T-cell (primary cell): ENCODE results near the gene CCNY. TPM values are rescaled to one million over a fixed set of nuclear protein-coding genes. Genes with fewer than 3 reads are reported as not detected.
"Not testable (repeated sequence)": the region's sequence is repeated elsewhere in the genome, so short reads cannot be mapped to it uniquely, and the experiment has no call there.

Source experiments
- ATAC-seq, 4 experiments: fragments of 200-7000 bp in 3 of 4; fragments of 150-1000 bp in 1 of 4; cut with Tn5 transposase; replicated peaks in 1 of 4; 1 replicate in 3 of 4; 2 replicates in 1 of 4; pipeline ENCODE4 v1.10.0; 2021; ENCODE audit warnings: moderate library complexity in 3 of 4, mild to moderate bottlenecking in 2 of 4, moderate number of reproducible peaks in 1 of 4
- CTCF ChIA-PET, 2 donors: fragments of 300-600 bp; sonication (Branson Sonifier 250); formaldehyde crosslinking; loops; one replicate each; lab custom pipeline; 2022; ENCODE audit warnings: antibody characterized with exemption in 2 of 2; lab: Charles Lee
- POLR2A ChIA-PET, 2 donors: fragments of 300-600 bp; sonication (Branson Sonifier 250); formaldehyde crosslinking; loops; one replicate each; lab custom pipeline; 2022; ENCODE audit warnings: antibody characterized with exemption in 2 of 2; lab: Charles Lee
- DNase-seq, 35 experiments: peaks; one replicate each; pipeline versions ENCODE4 v3.0.0 to v3.0.0-alpha.2; 2013 to 2023
- H3K27ac ChIP-seq: one replicate; pipeline ENCODE4 v1.5.1; 2013; ENCODE audit warnings: low read length
- H3K27me3 ChIP-seq, 2 experiments: replicated peaks in 1 of 2; 1 replicate in 1 of 2; 2 replicates in 1 of 2; pipeline versions ENCODE4 v1.6.1 to v1.7.0; 2013; ENCODE audit warnings: low read length in 1 of 2, mixed read lengths in 1 of 2; ENCODE audit not compliant: control insufficient read depth in 2 of 2, insufficient read depth in 2 of 2; ENCODE audit errors: extremely low read depth in 1 of 2
- H3K36me3 ChIP-seq, 2 donors: 1 replicate in 1 of 2; 2 replicates in 1 of 2; pipeline versions ENCODE4 v1.6.1 to v1.7.0; 2013; ENCODE audit warnings: low read length in 1 of 2; ENCODE audit not compliant: control insufficient read depth in 2 of 2, insufficient read depth in 1 of 2; ENCODE audit errors: extremely low read depth in 1 of 2
- H3K4me1 ChIP-seq, 2 experiments: 1 replicate in 1 of 2; 2 replicates in 1 of 2; pipeline versions ENCODE4 v1.6.1 to v1.7.0; 2013; ENCODE audit warnings: low read length in 2 of 2, mixed read lengths in 1 of 2; ENCODE audit not compliant: insufficient read depth in 2 of 2, control insufficient read depth in 1 of 2; ENCODE audit errors: extremely low read depth in 1 of 2
- H3K4me3 ChIP-seq, 2 donors: 1 replicate in 1 of 2; 2 replicates in 1 of 2; pipeline versions ENCODE4 v1.5.1 to v1.7.0; 2013; ENCODE audit warnings: mild to moderate bottlenecking in 2 of 2, low read length in 1 of 2, moderate library complexity in 1 of 2; ENCODE audit not compliant: control insufficient read depth in 1 of 2; ENCODE audit errors: extremely low read depth in 1 of 2
- H3K9me3 ChIP-seq: 2 replicates; pipeline ENCODE4 v1.7.0; 2013
- H3K27ac Mint-ChIP-seq, 2 donors: one replicate each; pipeline ENCODE4 v1.8.0; 2020 to 2021; ENCODE audit warnings: mild to moderate bottlenecking in 2 of 2, mixed read lengths in 2 of 2
- H3K27me3 Mint-ChIP-seq, 2 donors: one replicate each; pipeline ENCODE4 v1.8.0; 2021 to 2022; ENCODE audit warnings: mixed read lengths in 2 of 2
- H3K36me3 Mint-ChIP-seq: one replicate; pipeline ENCODE4 v1.8.0; 2021; ENCODE audit warnings: mixed read lengths
- H3K4me1 Mint-ChIP-seq, 3 donors: one replicate each; pipeline ENCODE4 v1.8.0; 2020 to 2022; ENCODE audit warnings: mixed read lengths in 3 of 3, mild to moderate bottlenecking in 1 of 3
- H3K4me3 Mint-ChIP-seq, 3 donors: one replicate each; pipeline ENCODE4 v1.8.0; 2020 to 2022; ENCODE audit warnings: mild to moderate bottlenecking in 3 of 3, mixed read lengths in 3 of 3, moderate library complexity in 3 of 3
- H3K9me3 Mint-ChIP-seq, 3 donors: one replicate each; pipeline ENCODE4 v1.8.0; 2020 to 2022; ENCODE audit warnings: mixed read lengths in 3 of 3
- WGBS: methylation state at CpG from one replicate; pipeline ENCODE4 v1.1.5; 2013; ENCODE audit warnings: missing lambda C conversion rate; ENCODE audit not compliant: insufficient coverage; 5-methylcytosine and 5-hydroxymethylcytosine counted together
- total RNA-seq, 35 experiments: library from RNA in 6 of 35; stranded (reverse) in 6 of 35; fragments of 120-200 nt in 1 of 35; gene quantifications; one replicate each; pipeline versions ENCODE4 v1.2.1 to v1.2.4 and lab custom pipeline; 2013 to 2026

The CCNY gene
- total RNA-seq, 5 donors from 2014 or later (not counting 1 experiment from before 2014, with no cell fraction given) = 62.5 to 75.2 (median 62.8) TPM

DNA sequence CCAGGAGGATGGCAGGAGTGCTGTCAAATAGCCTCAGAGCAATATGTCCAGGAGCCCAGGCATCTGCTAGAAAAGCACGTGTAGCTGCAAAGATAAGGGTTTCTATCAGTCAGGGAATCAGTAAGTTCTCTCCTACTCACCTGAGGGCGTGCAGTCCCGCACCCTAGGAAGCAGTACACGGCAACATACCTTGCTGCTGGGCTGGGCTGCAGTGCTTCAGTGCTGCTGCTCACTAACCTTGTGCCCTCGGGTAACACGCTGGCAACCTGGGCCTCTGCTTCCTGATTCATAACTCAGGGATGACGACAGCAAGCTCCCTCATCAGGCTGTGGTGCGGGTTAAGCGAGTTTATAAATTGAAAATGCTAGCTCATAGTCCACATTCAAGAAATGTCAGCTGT lies 29.5 kb upstream of the CCNY start:
- Mint-ChIP-seq H3K27me3 (peaks cover 24 to 43% of the 10 kb centered on the region in 2 donors), H3K36me3 (no peaks in the 10 kb centered on the region), H3K27ac (no peak overlapping the region), H3K9me3 (no peaks in the 10 kb centered on the region), H3K4me3 (no peak overlapping the region), H3K4me1 (no peaks in the 10 kb centered on the region)
- H3K27ac ChIP-seq = no peak overlapping the region
- 46% methylated on average over 7 of the region's 9 CpGs for WGBS
- POLR2A ChIA-PET = no interaction called here
- DNase-seq = no peak
- no peak overlapping the region for H3K4me3 ChIP-seq
- no peaks in the 10 kb centered on the region for H3K4me1 ChIP-seq
- H3K27me3 ChIP-seq = peaks cover 0 to 27% of the 10 kb centered on the region in 2 experiments
- CTCF ChIA-PET = no interaction called here
- no peaks in the 10 kb centered on the region for H3K9me3 ChIP-seq
- no peaks in the 10 kb centered on the region for H3K36me3 ChIP-seq
- no peak for ATAC-seq

- no peak overlapping the region for H3K27ac Mint-ChIP-seq
- H3K27me3 Mint-ChIP-seq = peaks cover 24 to 43% of the 10 kb centered on the region in 2 donors
- Histone ChIP-seq H3K4me3 (no peak overlapping the region), H3K27ac (no peak overlapping the region), H3K27me3 (peaks cover 0 to 27% of the 10 kb centered on the region in 2 experiments), H3K9me3 (no peaks in the 10 kb centered on the region), H3K4me1 (no peaks in the 10 kb centered on the region), H3K36me3 (no peaks in the 10 kb centered on the region)
- H3K4me3 Mint-ChIP-seq = no peak overlapping the region
- 94% methylated on average over 3 of the region's 10 CpGs for WGBS
- CTCF ChIA-PET = no interaction called here
- H3K4me1 Mint-ChIP-seq = no peaks in the 10 kb centered on the region
- H3K9me3 Mint-ChIP-seq = no peaks in the 10 kb centered on the region
- DNase-seq (no peak), ATAC-seq (no peak)
- H3K36me3 Mint-ChIP-seq = no peaks in the 10 kb centered on the region
- POLR2A ChIA-PET = no interaction called here
Observed at GRCh38 chr10:35307297-35307696, 29.0 kb upstream of the CCNY start.

- Mint-ChIP-seq H3K4me1 (no peaks in the 10 kb centered on the region), H3K36me3 (no peaks in the 10 kb centered on the region), H3K4me3 (no peak overlapping the region), H3K27ac (no peak overlapping the region), H3K27me3 (peaks cover 24 to 42% of the 10 kb centered on the region in 2 donors), H3K9me3 (peaks cover 0 to 7% (median 4%) of the 10 kb centered on the region in 3 donors)
- Histone ChIP-seq H3K4me1 (no peaks in the 10 kb centered on the region), H3K9me3 (no peaks in the 10 kb centered on the region), H3K27me3 (peaks cover 0 to 27% of the 10 kb centered on the region in 2 experiments), H3K4me3 (no peak overlapping the region), H3K36me3 (no peaks in the 10 kb centered on the region), H3K27ac (no peak overlapping the region)
- DNase-seq (no peak), ATAC-seq (no peak)
- WGBS = 75% methylated on average over 2 of the region's 2 CpGs
- CTCF ChIA-PET = no interaction called here
- POLR2A ChIA-PET = no interaction called here
Observed at GRCh38 chr10:35308809-35309208, 27.5 kb upstream of the CCNY start.

- not testable (repeated sequence) for H3K27ac Mint-ChIP-seq, H3K27ac ChIP-seq, H3K4me1 ChIP-seq, H3K27me3 ChIP-seq, H3K4me3 ChIP-seq, DNase-seq, H3K27me3 Mint-ChIP-seq, ATAC-seq, H3K36me3 ChIP-seq, H3K9me3 ChIP-seq, H3K4me3 Mint-ChIP-seq, H3K4me1 Mint-ChIP-seq
- peaks cover 32% of the 10 kb centered on the region for H3K36me3 Mint-ChIP-seq
- H3K9me3 Mint-ChIP-seq = peaks cover 3 to 16% (median 15%) of the 10 kb centered on the region in 3 donors
- ChIA-PET POLR2A (interaction anchor here in 1 of 2 donors (0.7 kb wide), 1 partner anchor 18 kb away, joined by 5 read pairs; no protein-coding TSS in a partner anchor), CTCF (interaction anchor here in 1 of 2 donors (0.7 to 1.1 kb wide), 3 partner anchors 7 to 37 kb away, joined by 4 to 5 read pairs (median 4); no protein-coding TSS in a partner anchor)
- WGBS = no CpG with 5 or more reads among the region's 2 CpGs
Observed at GRCh38 chr10:35314142-35314541, 22.2 kb upstream of the CCNY start.

GRCh38 chr10:35315235-35315634 lies 21.1 kb upstream of the CCNY start:
- POLR2A ChIA-PET, ATAC-seq: not testable (repeated sequence)
- peaks cover 36% of the 10 kb centered on the region for H3K36me3 Mint-ChIP-seq

GRCh38 chr10:35316218-35316967 lies 19.9 kb upstream of the CCNY start:
- H3K36me3 Mint-ChIP-seq = peaks cover 44% of the 10 kb centered on the region
- POLR2A ChIA-PET = no interaction called here
- H3K27ac ChIP-seq = no peak overlapping the region
- H3K36me3 ChIP-seq = peaks cover 6 to 7% of the 10 kb centered on the region in 2 donors
- no peaks in the 10 kb centered on the region for H3K4me1 ChIP-seq
- CTCF ChIA-PET = no interaction called here
- 40% methylated on average over 1 of the region's 4 CpGs for WGBS
- H3K4me1 Mint-ChIP-seq = peaks cover 0 to 4% (median 3%) of the 10 kb centered on the region in 3 donors
- no peaks in the 10 kb centered on the region for H3K27me3 ChIP-seq
- peaks cover 3 to 16% (median 15%) of the 10 kb centered on the region in 3 donors for H3K9me3 Mint-ChIP-seq
- H3K27ac Mint-ChIP-seq = no peak overlapping the region
- H3K9me3 ChIP-seq = peaks cover 2% of the 10 kb centered on the region
- DNase-seq (no peak), ATAC-seq (no peak)
- H3K27me3 Mint-ChIP-seq = no peaks in the 10 kb centered on the region
- H3K4me3 Mint-ChIP-seq = no peak overlapping the region
- no peak overlapping the region for H3K4me3 ChIP-seq

More at GRCh38 chr10:35315235-35315634, 21.1 kb upstream of the CCNY start:
- H3K4me1 Mint-ChIP-seq, H3K27ac ChIP-seq, H3K4me3 Mint-ChIP-seq, H3K36me3 ChIP-seq, H3K9me3 ChIP-seq, H3K27me3 Mint-ChIP-seq, H3K4me1 ChIP-seq, H3K27me3 ChIP-seq, H3K27ac Mint-ChIP-seq, DNase-seq, H3K4me3 ChIP-seq: not testable (repeated sequence)
- peaks cover 3 to 16% (median 15%) of the 10 kb centered on the region in 3 donors for H3K9me3 Mint-ChIP-seq
- CTCF ChIA-PET = interaction anchor here in 1 of 2 donors (1.1 kb wide), 1 partner anchor 24 kb away, joined by 4 read pairs; no protein-coding TSS in a partner anchor
